ENCODE measurements around the gene LDLRAD2.

- TF ChIP-seq EZH2 (IDR thresholded peaks at IDR 0.05; ENCODE audit: borderline replicate concordance, low read length) (no peak), CTCF (conservative IDR thresholded peaks at IDR 0.05 in 1 of 2, IDR thresholded peaks at IDR 0.05 in 1 of 2; ENCODE audit: extremely low read depth in 1 of 2, insufficient read depth in 1 of 2, low read depth in 1 of 2, low read length in 2 of 2) (no peak)
Measured at GRCh38 chr1:21773585-21773984, 38.5 kb upstream of the LDLRAD2 start.
